Measurements from ENCODE around the gene SCN2A.

Gene SCN2A

DNA sequence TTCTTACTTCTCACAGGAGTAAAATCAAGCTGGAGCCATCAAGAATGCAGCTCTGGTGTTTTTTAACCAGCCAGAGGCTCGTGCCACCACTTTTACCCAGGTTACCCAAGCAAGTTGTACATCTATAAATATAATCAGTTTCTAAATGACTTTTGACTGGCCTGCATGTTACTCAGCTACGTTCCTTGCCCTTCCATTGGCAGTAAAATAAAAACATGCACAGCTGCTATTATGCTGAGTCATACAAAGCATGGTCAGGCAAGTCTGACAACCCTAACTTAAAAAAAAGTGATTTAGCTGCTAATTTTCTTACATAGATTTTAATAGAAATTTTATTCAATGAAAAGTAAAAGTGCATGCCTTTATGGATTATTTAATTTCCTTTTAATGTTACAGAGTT lies 118.5 kb downstream of the SCN2A start:
- no peak overlapping the region for H3K4me3 ChIP-seq (ENCODE audit: low read length in 2 of 2)
- no peaks in the 10 kb centered on the region for H3K27me3 ChIP-seq (ENCODE audit: control insufficient read depth in 3 of 3, insufficient read depth in 3 of 3, low read depth in 1 of 3, low read length in 3 of 3)
- no peak overlapping the region for H3K18ac ChIP-seq (ENCODE audit: low read length)
- WGBS, 2 donors (ENCODE audit: extremely low coverage in 2 of 2, insufficient read length in 2 of 2, insufficient replicate concordance in 1 of 2), result no CpG with 5 or more reads among the region's 2 CpGs
- no peak overlapping the region for H3K14ac ChIP-seq (ENCODE audit: low read length)
- DNase-seq (ENCODE audit: low spot score), result no peak
- H3K23ac ChIP-seq (ENCODE audit: low read depth, low read length, poor library complexity), result no peak overlapping the region
- H3K9ac ChIP-seq (ENCODE audit: low read depth, low read length, poor library complexity), result no peak overlapping the region
- no peaks in the 10 kb centered on the region for H3K4me1 ChIP-seq (ENCODE audit: control insufficient read depth in 2 of 2, insufficient read depth in 1 of 2, low read depth in 1 of 2, low read length in 2 of 2)
- H3K36me3 ChIP-seq (replicated peaks in 1 of 2; ENCODE audit: control insufficient read depth in 2 of 2, insufficient read depth in 2 of 2, low read length in 2 of 2), result no peaks in the 10 kb centered on the region
- H3K4ac ChIP-seq (ENCODE audit: low read length), result no peak overlapping the region
- no peaks in the 10 kb centered on the region for H3K9me3 ChIP-seq (replicated peaks in 1 of 2; ENCODE audit: control insufficient read depth in 2 of 2, insufficient read depth in 1 of 2, low read depth in 1 of 2, low read length in 2 of 2)
- H4K8ac ChIP-seq (ENCODE audit: low read depth, low read length), result no peak overlapping the region
- no peak overlapping the region for H4K91ac ChIP-seq (ENCODE audit: low read depth, low read length, poor library complexity)
- H2BK15ac ChIP-seq (ENCODE audit: low read length), result no peak overlapping the region
- no peak overlapping the region for H2AFZ ChIP-seq (ENCODE audit: low read length)
- no peak overlapping the region for H3K27ac ChIP-seq (replicated peaks; ENCODE audit: low read length)
- H3K4me2 ChIP-seq (ENCODE audit: insufficient read depth, low read length, poor library complexity, severe bottlenecking), result no peak overlapping the region
- H2BK5ac ChIP-seq (ENCODE audit: low read length), result no peak overlapping the region
- no peak overlapping the region for H2BK12ac ChIP-seq (ENCODE audit: low read length)
- no peak overlapping the region for H2BK120ac ChIP-seq (ENCODE audit: low read depth, low read length)
- no peaks in the 10 kb centered on the region for H3K79me1 ChIP-seq (ENCODE audit: low read depth, low read length)
- H2AK5ac ChIP-seq (ENCODE audit: low read depth, low read length), result no peak overlapping the region

DNA sequence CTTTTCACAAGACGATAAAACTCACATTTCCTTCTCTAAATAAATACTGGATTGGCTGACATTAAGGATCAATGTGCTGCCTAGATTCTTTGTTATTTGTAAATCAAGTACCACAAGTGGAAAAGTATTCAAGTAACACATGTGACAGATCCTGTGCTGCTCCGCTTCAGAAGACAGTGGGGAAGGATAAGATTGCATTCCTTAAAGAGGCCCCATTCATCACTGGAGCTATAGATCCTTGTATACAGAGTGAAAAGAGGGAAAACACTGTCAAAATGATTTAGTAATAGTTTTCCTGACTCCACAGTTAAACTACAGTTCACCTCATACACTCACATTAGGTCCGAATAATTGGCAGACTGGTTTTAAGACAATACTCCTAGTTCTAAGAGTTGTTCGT lies 122.3 kb downstream of the SCN2A start:
- Histone ChIP-seq H3K4me1 (ENCODE audit: control insufficient read depth in 2 of 2, insufficient read depth in 1 of 2, low read depth in 1 of 2, low read length in 2 of 2) (no peaks in the 10 kb centered on the region), H2BK15ac (ENCODE audit: low read length) (no peak overlapping the region), H3K4ac (ENCODE audit: low read length) (no peak overlapping the region), H3K4me2 (ENCODE audit: insufficient read depth, low read length, poor library complexity, severe bottlenecking) (no peak overlapping the region), H3K18ac (ENCODE audit: low read length) (no peak overlapping the region), H3K23ac (ENCODE audit: low read depth, low read length, poor library complexity) (no peak overlapping the region), H2BK120ac (ENCODE audit: low read depth, low read length) (no peak overlapping the region), H3K9ac (ENCODE audit: low read depth, low read length, poor library complexity) (no peak overlapping the region), H3K9me3 (replicated peaks in 1 of 2; ENCODE audit: control insufficient read depth in 2 of 2, insufficient read depth in 1 of 2, low read depth in 1 of 2, low read length in 2 of 2) (no peaks in the 10 kb centered on the region), H2AK5ac (ENCODE audit: low read depth, low read length) (no peak overlapping the region), H2BK12ac (ENCODE audit: low read length) (no peak overlapping the region), H3K79me1 (ENCODE audit: low read depth, low read length) (no peaks in the 10 kb centered on the region), H4K91ac (ENCODE audit: low read depth, low read length, poor library complexity) (no peak overlapping the region), H3K14ac (ENCODE audit: low read length) (no peak overlapping the region), H3K27ac (replicated peaks; ENCODE audit: low read length) (no peak overlapping the region), H3K27me3 (ENCODE audit: control insufficient read depth in 3 of 3, insufficient read depth in 3 of 3, low read depth in 1 of 3, low read length in 3 of 3) (no peaks in the 10 kb centered on the region), H2AFZ (ENCODE audit: low read length) (peak overlapping the region; percentile 19), H3K36me3 (replicated peaks in 1 of 2; ENCODE audit: control insufficient read depth in 2 of 2, insufficient read depth in 2 of 2, low read length in 2 of 2) (no peaks in the 10 kb centered on the region), H2BK5ac (ENCODE audit: low read length) (no peak overlapping the region), H4K8ac (ENCODE audit: low read depth, low read length) (no peak overlapping the region), H3K4me3 (ENCODE audit: low read length in 2 of 2) (no peak overlapping the region)
- WGBS, 2 donors (ENCODE audit: extremely low coverage in 2 of 2, insufficient read length in 2 of 2, insufficient replicate concordance in 1 of 2), result no CpG with 5 or more reads among the region's 4 CpGs
- DNase-seq (ENCODE audit: low spot score), result no peak

DNA sequence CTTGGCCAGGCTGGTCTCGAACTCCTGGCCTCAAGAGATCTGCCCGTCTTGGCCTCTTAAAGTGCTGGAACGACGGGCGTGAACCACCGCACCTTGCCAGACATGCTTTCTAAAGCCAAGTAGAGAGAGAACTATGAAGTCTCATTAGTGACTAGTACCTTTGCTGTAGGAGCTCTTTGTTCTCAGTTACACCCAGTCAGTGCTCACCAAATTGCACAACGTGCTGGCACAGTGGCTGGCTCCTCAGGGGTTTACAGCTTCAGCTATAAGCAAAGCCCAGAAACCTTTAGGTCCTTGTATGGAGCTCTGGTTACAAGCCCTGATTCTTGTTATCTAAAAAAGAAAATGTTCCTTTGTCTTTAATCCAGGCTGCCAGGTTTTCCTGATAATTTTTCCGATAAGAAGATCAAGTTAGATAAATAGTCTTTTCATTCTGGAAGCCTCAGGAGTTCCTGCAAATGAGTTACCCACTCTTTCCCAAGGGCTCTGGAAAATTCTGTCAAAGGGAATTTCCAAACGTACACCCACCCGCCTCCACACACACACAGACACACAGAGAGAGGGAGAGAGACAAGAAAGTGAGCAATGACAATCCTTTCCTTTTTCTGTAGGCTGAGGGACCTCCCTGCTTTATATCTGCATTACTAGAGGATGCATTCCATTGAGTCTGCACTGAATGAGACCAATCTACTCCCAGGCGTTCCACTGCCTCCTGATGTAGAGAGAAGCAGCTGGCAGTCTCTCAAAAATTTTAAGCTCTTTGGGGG lies 130.1 kb downstream of the SCN2A start:
- no peak overlapping the region for H4K91ac ChIP-seq (ENCODE audit: low read depth, low read length, poor library complexity)
- H2AK5ac ChIP-seq (ENCODE audit: low read depth, low read length), result no peak overlapping the region
- no peak overlapping the region for H2BK5ac ChIP-seq (ENCODE audit: low read length)
- no peak overlapping the region for H2BK15ac ChIP-seq (ENCODE audit: low read length)
- H3K36me3 ChIP-seq (replicated peaks in 1 of 2; ENCODE audit: control insufficient read depth in 2 of 2, insufficient read depth in 2 of 2, low read length in 2 of 2), result no peaks in the 10 kb centered on the region
- no peak overlapping the region for H3K4me3 ChIP-seq (ENCODE audit: low read length in 2 of 2)
- H2BK12ac ChIP-seq (ENCODE audit: low read length), result no peak overlapping the region
- H3K4me2 ChIP-seq (ENCODE audit: insufficient read depth, low read length, poor library complexity, severe bottlenecking), result no peak overlapping the region
- H3K27me3 ChIP-seq (ENCODE audit: control insufficient read depth in 3 of 3, insufficient read depth in 3 of 3, low read depth in 1 of 3, low read length in 3 of 3), result no peaks in the 10 kb centered on the region
- peak; percentile 30 for DNase-seq (ENCODE audit: low spot score)
- no peaks in the 10 kb centered on the region for H3K9me3 ChIP-seq (replicated peaks in 1 of 2; ENCODE audit: control insufficient read depth in 2 of 2, insufficient read depth in 1 of 2, low read depth in 1 of 2, low read length in 2 of 2)
- H4K8ac ChIP-seq (ENCODE audit: low read depth, low read length), result no peak overlapping the region
- no CpG with 5 or more reads among the region's 11 CpGs for WGBS, 2 donors (ENCODE audit: extremely low coverage in 2 of 2, insufficient read length in 2 of 2, insufficient replicate concordance in 1 of 2)
- H3K27ac ChIP-seq (replicated peaks; ENCODE audit: low read length), result no peak overlapping the region
- peaks cover 0 to 5% of the 10 kb centered on the region in 2 donors for H3K4me1 ChIP-seq (ENCODE audit: control insufficient read depth in 2 of 2, insufficient read depth in 1 of 2, low read depth in 1 of 2, low read length in 2 of 2)
- no peak overlapping the region for H3K4ac ChIP-seq (ENCODE audit: low read length)
- H2AFZ ChIP-seq (ENCODE audit: low read length), result peak overlapping the region; percentile 56
- no peak overlapping the region for H3K9ac ChIP-seq (ENCODE audit: low read depth, low read length, poor library complexity)
- no peak overlapping the region for H3K18ac ChIP-seq (ENCODE audit: low read length)
- H3K14ac ChIP-seq (ENCODE audit: low read length), result no peak overlapping the region
- no peak overlapping the region for H3K23ac ChIP-seq (ENCODE audit: low read depth, low read length, poor library complexity)
- no peaks in the 10 kb centered on the region for H3K79me1 ChIP-seq (ENCODE audit: low read depth, low read length)
- no peak overlapping the region for H2BK120ac ChIP-seq (ENCODE audit: low read depth, low read length)

DNA sequence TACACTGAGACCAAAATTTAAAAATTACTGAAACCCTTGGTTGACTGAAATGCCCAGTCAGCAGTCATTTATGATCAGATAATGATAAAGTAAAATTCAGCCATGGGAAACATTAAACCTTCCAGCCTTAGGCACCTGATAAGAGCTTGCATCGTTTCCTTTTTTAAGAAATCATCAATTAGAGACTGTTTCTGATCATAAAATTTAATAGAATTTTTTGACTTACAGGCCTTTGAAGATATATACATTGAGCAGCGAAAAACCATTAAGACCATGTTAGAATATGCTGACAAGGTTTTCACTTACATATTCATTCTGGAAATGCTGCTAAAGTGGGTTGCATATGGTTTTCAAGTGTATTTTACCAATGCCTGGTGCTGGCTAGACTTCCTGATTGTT lies 130.7 kb downstream of the SCN2A start:
- no peak overlapping the region for H3K4ac ChIP-seq (ENCODE audit: low read length)
- H3K14ac ChIP-seq (ENCODE audit: low read length), result no peak overlapping the region
- H3K9ac ChIP-seq (ENCODE audit: low read depth, low read length, poor library complexity), result no peak overlapping the region
- no peaks in the 10 kb centered on the region for H3K36me3 ChIP-seq (replicated peaks in 1 of 2; ENCODE audit: control insufficient read depth in 2 of 2, insufficient read depth in 2 of 2, low read length in 2 of 2)
- H3K4me3 ChIP-seq (ENCODE audit: low read length in 2 of 2), result no peak overlapping the region
- H3K18ac ChIP-seq (ENCODE audit: low read length), result no peak overlapping the region
- DNase-seq (ENCODE audit: low spot score), result no peak
- H2BK15ac ChIP-seq (ENCODE audit: low read length), result no peak overlapping the region
- H2BK5ac ChIP-seq (ENCODE audit: low read length), result no peak overlapping the region
- no peak overlapping the region for H3K4me2 ChIP-seq (ENCODE audit: insufficient read depth, low read length, poor library complexity, severe bottlenecking)
- H2BK120ac ChIP-seq (ENCODE audit: low read depth, low read length), result no peak overlapping the region
- H3K27ac ChIP-seq (replicated peaks; ENCODE audit: low read length), result no peak overlapping the region
- H4K91ac ChIP-seq (ENCODE audit: low read depth, low read length, poor library complexity), result no peak overlapping the region
- H3K23ac ChIP-seq (ENCODE audit: low read depth, low read length, poor library complexity), result no peak overlapping the region
- peaks cover 0 to 5% of the 10 kb centered on the region in 2 donors for H3K4me1 ChIP-seq (ENCODE audit: control insufficient read depth in 2 of 2, insufficient read depth in 1 of 2, low read depth in 1 of 2, low read length in 2 of 2)
- H2BK12ac ChIP-seq (ENCODE audit: low read length), result no peak overlapping the region
- WGBS, 2 donors (ENCODE audit: extremely low coverage in 2 of 2, insufficient read length in 2 of 2, insufficient replicate concordance in 1 of 2), result no CpG with 5 or more reads among the region's 2 CpGs
- H4K8ac ChIP-seq (ENCODE audit: low read depth, low read length), result no peak overlapping the region
- no peak overlapping the region for H2AK5ac ChIP-seq (ENCODE audit: low read depth, low read length)
- no peaks in the 10 kb centered on the region for H3K9me3 ChIP-seq (replicated peaks in 1 of 2; ENCODE audit: control insufficient read depth in 2 of 2, insufficient read depth in 1 of 2, low read depth in 1 of 2, low read length in 2 of 2)
- no peaks in the 10 kb centered on the region for H3K79me1 ChIP-seq (ENCODE audit: low read depth, low read length)
- H3K27me3 ChIP-seq (ENCODE audit: control insufficient read depth in 3 of 3, insufficient read depth in 3 of 3, low read depth in 1 of 3, low read length in 3 of 3), result no peaks in the 10 kb centered on the region
- peak overlapping the region; percentile 56 for H2AFZ ChIP-seq (ENCODE audit: low read length)
